ENCODE data around the gene HSD11B1L.

DNA sequence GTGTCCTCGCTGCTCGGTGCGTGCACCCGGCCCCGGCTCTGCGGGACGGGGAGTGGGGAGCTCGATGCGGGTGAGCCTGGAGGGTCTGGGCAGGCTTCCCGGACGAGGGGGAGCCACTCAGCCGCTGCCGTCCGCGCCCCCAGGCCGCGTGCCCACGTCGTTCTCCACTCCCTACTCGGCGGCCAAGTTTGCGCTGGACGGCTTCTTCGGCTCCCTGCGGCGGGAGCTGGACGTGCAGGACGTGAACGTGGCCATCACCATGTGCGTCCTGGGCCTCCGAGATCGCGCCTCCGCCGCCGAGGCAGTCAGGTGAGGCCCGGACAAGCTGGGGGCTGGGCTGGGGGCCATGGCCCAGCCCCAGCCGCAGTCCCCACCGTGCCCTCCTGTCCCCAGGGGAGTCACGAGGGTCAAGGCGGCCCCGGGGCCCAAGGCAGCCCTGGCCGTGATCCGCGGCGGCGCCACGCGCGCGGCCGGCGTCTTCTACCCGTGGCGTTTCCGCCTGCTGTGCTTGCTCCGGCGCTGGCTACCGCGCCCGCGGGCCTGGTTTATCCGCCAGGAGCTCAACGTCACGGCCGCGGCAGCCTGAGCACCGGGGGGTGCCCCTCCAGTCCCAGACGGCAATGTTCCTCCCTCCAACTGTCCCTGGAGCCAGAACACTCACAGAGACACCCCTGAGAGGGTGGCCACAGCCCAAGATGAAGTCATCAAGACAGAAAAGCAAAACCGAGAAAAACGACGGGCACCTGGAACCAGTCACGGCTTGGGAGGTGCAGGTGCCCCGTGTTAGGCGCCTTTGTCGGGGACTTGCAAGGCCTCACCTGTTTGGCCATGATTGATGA lies 6.8 kb downstream of the HSD11B1L start:
- TF ChIP-seq, protein P1, sequence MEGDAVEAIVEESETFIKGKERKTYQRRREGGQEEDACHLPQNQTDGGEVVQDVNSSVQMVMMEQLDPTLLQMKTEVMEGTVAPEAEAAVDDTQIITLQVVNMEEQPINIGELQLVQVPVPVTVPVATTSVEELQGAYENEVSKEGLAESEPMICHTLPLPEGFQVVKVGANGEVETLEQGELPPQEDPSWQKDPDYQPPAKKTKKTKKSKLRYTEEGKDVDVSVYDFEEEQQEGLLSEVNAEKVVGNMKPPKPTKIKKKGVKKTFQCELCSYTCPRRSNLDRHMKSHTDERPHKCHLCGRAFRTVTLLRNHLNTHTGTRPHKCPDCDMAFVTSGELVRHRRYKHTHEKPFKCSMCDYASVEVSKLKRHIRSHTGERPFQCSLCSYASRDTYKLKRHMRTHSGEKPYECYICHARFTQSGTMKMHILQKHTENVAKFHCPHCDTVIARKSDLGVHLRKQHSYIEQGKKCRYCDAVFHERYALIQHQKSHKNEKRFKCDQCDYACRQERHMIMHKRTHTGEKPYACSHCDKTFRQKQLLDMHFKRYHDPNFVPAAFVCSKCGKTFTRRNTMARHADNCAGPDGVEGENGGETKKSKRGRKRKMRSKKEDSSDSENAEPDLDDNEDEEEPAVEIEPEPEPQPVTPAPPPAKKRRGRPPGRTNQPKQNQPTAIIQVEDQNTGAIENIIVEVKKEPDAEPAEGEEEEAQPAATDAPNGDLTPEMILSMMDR (IDR thresholded peaks at IDR 0.05; ENCODE audit: insufficient read depth, low read depth, low read length) = no peak
- no peak for TF ChIP-seq EZH2 (IDR thresholded peaks at IDR 0.05; ENCODE audit: insufficient read depth, low read length)

All from astrocyte (in vitro differentiated cells and primary cell).